Suprapubic skin (tissue), 4 donors: ENCODE measurements around the gene ZBTB16. TPM values are rescaled to one million over a fixed set of nuclear protein-coding genes. Genes with fewer than 3 reads are reported as not detected.

Experiments used
- DNase-seq, 2 donors: peaks; one replicate each; pipeline ENCODE4 v3.0.0-alpha.2; 2019; ENCODE audit warnings: low spot score in 2 of 2
- H3K27ac ChIP-seq: fragments of 200-600 bp; sonication (generic); one replicate; pipeline ENCODE4 v1.5.1; 2019
- H3K27me3 ChIP-seq: fragments of 200-600 bp; sonication (generic); one replicate; pipeline ENCODE4 v1.5.1; 2019
- H3K36me3 ChIP-seq: fragments of 200-600 bp; sonication (generic); one replicate; pipeline ENCODE4 v1.5.1; 2019
- H3K4me1 ChIP-seq: fragments of 200-600 bp; sonication (generic); one replicate; pipeline ENCODE4 v1.5.1; 2019
- H3K4me3 ChIP-seq: fragments of 200-600 bp; sonication (generic); one replicate; pipeline ENCODE4 v1.5.1; 2019; ENCODE audit warnings: mild to moderate bottlenecking
- H3K9me3 ChIP-seq: fragments of 200-600 bp; sonication (generic); one replicate; pipeline ENCODE4 v1.5.1; 2019
- EP300 ChIP-seq: sonication (generic); formaldehyde crosslinking; IDR thresholded peaks from one replicate; pipeline ENCODE4 v1.6.1; 2017; ENCODE audit warnings: antibody characterized with exemption
- POLR2A ChIP-seq, 2 donors: fragments of 450-650 bp; IDR thresholded peaks; one replicate each; pipeline ENCODE4 v1.6.1; 2017; ENCODE audit warnings: antibody characterized with exemption in 2 of 2, mild to moderate bottlenecking in 2 of 2, moderate library complexity in 2 of 2
- POLR2AphosphoS5 ChIP-seq, 3 donors: sonication (generic); formaldehyde crosslinking; IDR thresholded peaks; one replicate each; pipeline ENCODE4 v1.6.1; 2017; ENCODE audit warnings: antibody characterized with exemption in 3 of 3
- WGBS: methylation state at CpG from one replicate; pipeline ENCODE4 v1.1.5; 2018; 5-methylcytosine and 5-hydroxymethylcytosine counted together
- total RNA-seq, 4 donors: library from RNA; depleted of rRNA; stranded (reverse); fragments of >200 nt; gene quantifications; one replicate each; pipeline ENCODE4 v1.1.0, GENCODE V29; 2016
- TF ChIP-seq, protein P1 (sequence below), 2 donors: fragments of 200-600 bp in 1 of 2; fragments of 450-650 bp in 1 of 2; sonication (generic) in 1 of 2; IDR thresholded peaks; one replicate each; pipeline ENCODE4 v1.5.1; 2016 to 2019; ENCODE audit warnings: antibody characterized with exemption in 2 of 2, mild to moderate bottlenecking in 1 of 2, moderate library complexity in 1 of 2

The ZBTB16 gene
- total RNA-seq, 4 donors from 2014 or later: 142 to 474 (median 232) TPM

DNA sequence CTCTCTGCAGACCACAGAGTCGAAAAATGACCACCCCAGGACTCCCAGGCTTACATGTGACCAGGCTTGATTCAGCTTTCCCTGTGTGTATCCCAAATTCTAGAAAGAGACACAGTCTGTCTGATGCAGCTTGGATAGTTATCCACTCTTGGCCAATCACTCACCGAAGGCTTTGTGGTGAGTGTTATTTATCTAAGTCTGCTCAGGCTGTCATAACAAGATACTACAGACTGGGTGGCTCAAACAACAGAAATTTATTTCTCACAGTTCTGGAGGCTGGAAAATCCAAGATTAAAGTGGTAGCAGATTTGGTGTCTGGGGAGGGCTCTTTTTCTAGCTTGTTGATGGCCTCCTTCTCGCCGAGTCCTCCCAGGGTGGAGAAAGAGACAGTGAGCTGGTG, 63.2 kb downstream of the ZBTB16 start:
- no peak overlapping the region for H3K27ac ChIP-seq
- WGBS: 94% methylated on average over 4 of the region's 4 CpGs
- H3K36me3 ChIP-seq: peaks cover 41% of the 10 kb centered on the region
- H3K4me3 ChIP-seq: no peak overlapping the region
- no peak for TF ChIP-seq EP300
- TF ChIP-seq POLR2A (IDR thresholded peaks at IDR 0.05): no peak
- no peak for TF ChIP-seq POLR2AphosphoS5 (IDR thresholded peaks at IDR 0.05)
- TF ChIP-seq, protein P1, sequence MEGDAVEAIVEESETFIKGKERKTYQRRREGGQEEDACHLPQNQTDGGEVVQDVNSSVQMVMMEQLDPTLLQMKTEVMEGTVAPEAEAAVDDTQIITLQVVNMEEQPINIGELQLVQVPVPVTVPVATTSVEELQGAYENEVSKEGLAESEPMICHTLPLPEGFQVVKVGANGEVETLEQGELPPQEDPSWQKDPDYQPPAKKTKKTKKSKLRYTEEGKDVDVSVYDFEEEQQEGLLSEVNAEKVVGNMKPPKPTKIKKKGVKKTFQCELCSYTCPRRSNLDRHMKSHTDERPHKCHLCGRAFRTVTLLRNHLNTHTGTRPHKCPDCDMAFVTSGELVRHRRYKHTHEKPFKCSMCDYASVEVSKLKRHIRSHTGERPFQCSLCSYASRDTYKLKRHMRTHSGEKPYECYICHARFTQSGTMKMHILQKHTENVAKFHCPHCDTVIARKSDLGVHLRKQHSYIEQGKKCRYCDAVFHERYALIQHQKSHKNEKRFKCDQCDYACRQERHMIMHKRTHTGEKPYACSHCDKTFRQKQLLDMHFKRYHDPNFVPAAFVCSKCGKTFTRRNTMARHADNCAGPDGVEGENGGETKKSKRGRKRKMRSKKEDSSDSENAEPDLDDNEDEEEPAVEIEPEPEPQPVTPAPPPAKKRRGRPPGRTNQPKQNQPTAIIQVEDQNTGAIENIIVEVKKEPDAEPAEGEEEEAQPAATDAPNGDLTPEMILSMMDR (IDR thresholded peaks at IDR 0.05): no peak
- peaks cover 45% of the 10 kb centered on the region for H3K4me1 ChIP-seq
- no peaks in the 10 kb centered on the region for H3K9me3 ChIP-seq
- no peak for DNase-seq
- no peaks in the 10 kb centered on the region for H3K27me3 ChIP-seq

DNA sequence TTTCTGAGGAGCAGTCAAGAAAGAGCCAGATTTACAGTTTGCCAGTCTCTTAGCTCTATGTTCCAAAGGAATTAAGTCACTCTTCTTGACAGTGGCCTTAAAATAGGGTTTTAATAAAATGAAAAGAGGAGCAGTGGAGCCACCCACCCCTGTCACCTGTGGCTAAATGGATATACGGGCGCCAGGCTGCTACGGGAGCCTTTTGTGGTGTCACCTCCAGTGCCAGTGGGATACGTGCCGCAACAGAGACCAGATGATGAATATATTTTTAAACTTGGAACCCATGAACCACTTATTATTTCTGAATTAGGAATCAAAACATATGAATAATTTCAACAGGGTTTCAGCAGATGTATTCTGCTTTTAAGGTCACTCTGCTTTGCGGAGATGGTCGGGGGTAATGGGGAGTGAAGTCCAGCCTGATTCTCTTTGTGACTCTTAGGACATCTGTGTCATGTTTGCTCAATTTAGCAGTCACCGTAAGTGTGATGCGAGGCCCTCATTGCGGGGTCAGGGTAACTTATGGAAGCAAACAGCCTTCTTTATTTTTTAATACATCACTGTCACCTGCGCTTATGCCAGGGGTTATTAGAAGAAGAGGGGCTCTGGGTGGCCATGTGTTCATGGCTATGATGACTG, 64.3 kb downstream of the ZBTB16 start:
- no peaks in the 10 kb centered on the region for H3K9me3 ChIP-seq
- H3K27ac ChIP-seq: no peak overlapping the region
- H3K4me3 ChIP-seq: no peak overlapping the region
- H3K4me1 ChIP-seq: peaks cover 50% of the 10 kb centered on the region
- 77% methylated on average over 11 of the region's 11 CpGs for WGBS
- H3K36me3 ChIP-seq: peaks cover 49% of the 10 kb centered on the region
- no peak for DNase-seq
- no peaks in the 10 kb centered on the region for H3K27me3 ChIP-seq
- TF ChIP-seq POLR2A (IDR thresholded peaks at IDR 0.05): no peak
- TF ChIP-seq, protein P1 (IDR thresholded peaks at IDR 0.05): no peak
- no peak for TF ChIP-seq POLR2AphosphoS5 (IDR thresholded peaks at IDR 0.05)
- no peak for TF ChIP-seq EP300

DNA sequence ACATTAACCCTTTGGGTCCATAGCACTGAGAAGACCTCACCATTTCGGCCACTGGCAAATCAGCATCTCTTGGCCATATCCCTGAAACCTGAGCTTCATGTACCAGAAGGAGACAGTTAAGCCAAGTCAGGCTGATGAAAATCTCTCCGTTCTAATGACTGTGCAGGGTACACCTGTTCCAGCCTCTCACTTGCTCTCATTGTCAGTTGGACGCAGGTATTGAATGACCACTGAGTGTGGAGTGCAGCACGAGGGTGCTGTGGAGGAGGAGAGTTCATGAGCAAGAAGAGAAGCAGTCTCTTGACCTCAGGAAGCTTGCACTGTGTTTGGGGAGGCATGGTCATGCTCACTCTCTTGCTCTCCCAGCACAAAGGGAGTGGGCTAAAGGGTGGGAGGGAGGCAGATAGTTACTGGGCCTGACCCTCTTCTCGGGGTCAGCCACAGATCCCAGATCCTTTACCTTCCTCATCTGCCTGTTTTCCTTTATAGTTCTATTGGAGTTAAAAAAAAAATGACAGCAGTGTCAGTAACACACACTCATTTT, 65.2 kb downstream of the ZBTB16 start:
- peaks cover 49% of the 10 kb centered on the region for H3K36me3 ChIP-seq
- no peak for TF ChIP-seq POLR2A (IDR thresholded peaks at IDR 0.05)
- H3K27me3 ChIP-seq: no peaks in the 10 kb centered on the region
- peaks cover 55% of the 10 kb centered on the region for H3K4me1 ChIP-seq
- no peaks in the 10 kb centered on the region for H3K9me3 ChIP-seq
- H3K27ac ChIP-seq: no peak overlapping the region
- no peak for DNase-seq
- 96% methylated on average over 5 of the region's 5 CpGs for WGBS
- no peak overlapping the region for H3K4me3 ChIP-seq

DNA sequence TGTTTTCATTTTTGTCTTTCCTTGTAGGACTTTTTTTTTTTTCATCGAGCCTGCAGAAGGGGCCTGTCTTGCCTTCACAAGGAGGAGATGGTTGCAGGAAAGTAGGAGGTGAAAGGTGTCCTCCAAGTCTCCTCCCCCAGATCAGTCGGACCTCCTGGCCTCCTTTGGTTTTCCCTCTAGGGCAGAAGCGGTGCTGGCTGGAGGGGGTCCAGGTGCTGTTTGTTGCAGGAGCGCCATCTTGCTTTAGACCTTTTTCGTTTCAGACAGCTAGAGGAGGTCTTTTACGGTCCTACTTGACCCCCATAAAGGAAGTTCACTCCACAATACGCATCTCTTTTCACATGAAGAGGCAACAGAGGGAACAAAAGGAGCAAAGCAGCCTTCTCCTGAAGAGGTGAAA, 66.0 kb downstream of the ZBTB16 start:
- DNase-seq: peak in 1 of 2 donors; percentile 49
- Histone ChIP-seq H3K27me3 (no peaks in the 10 kb centered on the region), H3K9me3 (no peaks in the 10 kb centered on the region), H3K36me3 (peaks cover 47% of the 10 kb centered on the region), H3K4me1 (peaks cover 59% of the 10 kb centered on the region), H3K27ac (no peak overlapping the region), H3K4me3 (no peak overlapping the region)
- TF ChIP-seq POLR2A (IDR thresholded peaks at IDR 0.05) (no peak), POLR2AphosphoS5 (IDR thresholded peaks at IDR 0.05) (no peak), EP300 (no peak)
- TF ChIP-seq, protein P1 (IDR thresholded peaks at IDR 0.05): no peak
- 89% methylated on average over 7 of the region's 7 CpGs for WGBS

DNA sequence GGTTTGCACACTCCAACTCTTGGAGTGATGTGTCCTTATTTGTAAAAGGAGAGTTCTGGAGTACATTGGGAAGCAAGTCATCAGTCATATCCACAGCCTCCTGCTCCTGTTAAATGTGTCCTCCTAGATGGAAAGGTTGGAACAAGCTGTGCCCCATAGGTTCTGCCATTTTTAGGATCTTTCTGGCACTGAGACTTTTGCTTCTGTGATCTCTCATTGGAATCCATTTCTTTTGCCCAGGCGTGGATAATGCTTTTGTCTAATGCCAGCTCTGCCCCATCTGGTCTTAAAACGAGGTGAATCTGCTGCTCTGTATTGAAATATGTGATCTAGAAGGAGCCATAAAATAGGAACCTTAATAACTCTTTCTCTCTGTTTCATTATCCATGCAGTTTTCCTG, 66.4 kb downstream of the ZBTB16 start:
- TF ChIP-seq, protein P1 (IDR thresholded peaks at IDR 0.05): no peak
- no peak for TF ChIP-seq EP300
- no peak for TF ChIP-seq POLR2A (IDR thresholded peaks at IDR 0.05)
- TF ChIP-seq POLR2AphosphoS5 (IDR thresholded peaks at IDR 0.05): no peak
- no peak overlapping the region for H3K4me3 ChIP-seq
- H3K27ac ChIP-seq: no peak overlapping the region
- H3K9me3 ChIP-seq: no peaks in the 10 kb centered on the region
- H3K36me3 ChIP-seq: peaks cover 45% of the 10 kb centered on the region
- DNase-seq: no peak
- no peaks in the 10 kb centered on the region for H3K27me3 ChIP-seq
- peaks cover 59% of the 10 kb centered on the region for H3K4me1 ChIP-seq
- 92% methylated on average over 2 of the region's 2 CpGs for WGBS
